HG02852 (cell line): ENCODE measurements around the gene DDX31.

ENCODE experiments used
- ATAC-seq: cut with Tn5 transposase; IDR thresholded peaks from one replicate; pipeline ENCODE4 v1.9.1; 2021; ENCODE audit warnings: mild to moderate bottlenecking, moderate library complexity; ENCODE audit not compliant: unreplicated experiment

The DDX31 gene

GRCh38 chr9:132548751-132549640 lies 120.8 kb downstream of the DDX31 start:
- no peak for ATAC-seq

- ATAC-seq, result no peak
These were observed 121.6 kb downstream of the DDX31 start for GRCh38 chr9:132547976-132548730.

GRCh38 chr9:132547436-132547835 lies 122.3 kb downstream of the DDX31 start:
- no peak for ATAC-seq

- no peak for ATAC-seq
These were observed 122.7 kb downstream of the DDX31 start for GRCh38 chr9:132547052-132547431.

GRCh38 chr9:132546148-132547051 lies 123.4 kb downstream of the DDX31 start:
- no peak for ATAC-seq

- ATAC-seq, result no peak
These were observed 124.2 kb downstream of the DDX31 start for GRCh38 chr9:132545578-132545977.

- no peak for ATAC-seq
These were observed 125.8 kb downstream of the DDX31 start for GRCh38 chr9:132543960-132544359.

GRCh38 chr9:132543251-132543650 lies 126.5 kb downstream of the DDX31 start:
- ATAC-seq, result no peak
